B cell (primary cell): ENCODE measurements around the gene CMIP. TPM values are rescaled to one million over a fixed set of nuclear protein-coding genes. Genes with fewer than 3 reads are reported as not detected.
A peak's percentile ranks its signal among the peaks of the same experiment; 100 is the strongest.

ENCODE experiments used
- ATAC-seq: fragments of 200-7000 bp; cut with Tn5 transposase; one replicate; pipeline ENCODE4 v1.10.0; 2021; ENCODE audit warnings: low read depth, mild to moderate bottlenecking, moderate number of reproducible peaks, moderate library complexity
- CTCF ChIA-PET: fragments of 350-600 bp; sonication (Branson Sonifier 250); formaldehyde crosslinking; loops from one replicate; lab custom pipeline; 2021; ENCODE audit warnings: antibody characterized with exemption, inconsistent platforms; lab: Charles Lee
- POLR2A ChIA-PET: fragments of 350-600 bp; sonication (Branson Sonifier 250); formaldehyde crosslinking; loops from one replicate; lab custom pipeline; 2021; ENCODE audit warnings: antibody characterized with exemption; lab: Charles Lee
- DNase-seq: peaks from one replicate; pipeline ENCODE4 v3.0.0; 2013
- H2AFZ ChIP-seq: 2 replicates; pipeline ENCODE4 v1.6.1; 2012; ENCODE audit warnings: mild to moderate bottlenecking, low read depth, low read length; ENCODE audit not compliant: insufficient read depth, poor library complexity, severe bottlenecking
- H3K27ac ChIP-seq, 2 donors: 1 replicate in 1 of 2; 2 replicates in 1 of 2; pipeline ENCODE4 v1.5.1; 2012 to 2013; ENCODE audit warnings: low read length in 2 of 2, mild to moderate bottlenecking in 2 of 2, moderate library complexity in 1 of 2
- H3K27me3 ChIP-seq, 4 experiments: fragments of 200-600 bp in 1 of 4; sonication (generic) in 1 of 4; replicated peaks in 1 of 4; 1 replicate in 2 of 4; 2 replicates in 2 of 4; pipeline versions ENCODE4 v1.6.1 to v1.7.0; 2013 to 2016; ENCODE audit warnings: low read length in 3 of 4, mild to moderate bottlenecking in 2 of 4, mixed read lengths in 1 of 4, moderate library complexity in 1 of 4; ENCODE audit not compliant: insufficient read depth in 4 of 4, control insufficient read depth in 3 of 4; ENCODE audit errors: control extremely low read depth in 1 of 4
- H3K36me3 ChIP-seq, 2 experiments: replicated peaks in 1 of 2; 1 replicate in 1 of 2; 2 replicates in 1 of 2; pipeline versions ENCODE4 v1.6.1 to v1.7.1; 2013; ENCODE audit warnings: low read length in 1 of 2; ENCODE audit not compliant: insufficient read depth in 2 of 2, control insufficient read depth in 1 of 2; ENCODE audit errors: control extremely low read depth in 1 of 2, extremely low read depth in 1 of 2
- H3K4me1 ChIP-seq, 2 donors: fragments of 200-600 bp in 1 of 2; sonication (generic) in 1 of 2; 1 replicate in 1 of 2; 2 replicates in 1 of 2; pipeline versions ENCODE4 v1.5.1 to v1.6.1; 2013 to 2017; ENCODE audit warnings: low read length in 2 of 2; ENCODE audit not compliant: control insufficient read depth in 2 of 2, insufficient read depth in 2 of 2
- H3K4me2 ChIP-seq: replicated peaks from 2 replicates; pipeline ENCODE3; 2012; ENCODE audit warnings: mild to moderate bottlenecking, low read depth, low read length; ENCODE audit not compliant: poor library complexity, severe bottlenecking
- H3K4me3 ChIP-seq, 5 experiments: fragments of 200-600 bp in 1 of 5; sonication (generic) in 1 of 5; 1 replicate in 3 of 5; 2 replicates in 2 of 5; pipeline versions ENCODE4 v1.5.1 to v1.7.0; 2011 to 2016; ENCODE audit warnings: low read length in 4 of 5, mild to moderate bottlenecking in 4 of 5, low read depth in 2 of 5, control low read depth in 1 of 5, moderate library complexity in 1 of 5; ENCODE audit not compliant: insufficient read depth in 1 of 5; ENCODE audit errors: control extremely low read depth in 1 of 5, extremely low read depth in 1 of 5
- H3K79me2 ChIP-seq: fragments of 200-600 bp; sonication (generic); one replicate; pipeline ENCODE4 v1.6.0; 2016; ENCODE audit warnings: low read length; ENCODE audit not compliant: control insufficient read depth, insufficient read depth
- H3K9ac ChIP-seq: fragments of 200-600 bp; sonication (generic); 2 replicates; pipeline ENCODE4 v1.6.1; 2017; ENCODE audit warnings: mild to moderate bottlenecking, low read length, moderate library complexity
- H3K9me3 ChIP-seq, 3 donors: one replicate each; pipeline versions ENCODE4 v1.6.1 to v1.7.1; 2013; ENCODE audit warnings: low read length in 2 of 3; ENCODE audit not compliant: control insufficient read depth in 2 of 3, insufficient read depth in 1 of 3; ENCODE audit errors: control extremely low read depth in 1 of 3
- H4K20me1 ChIP-seq: 2 replicates; pipeline ENCODE4 v1.6.0; 2012; ENCODE audit warnings: mild to moderate bottlenecking, low read length; ENCODE audit not compliant: insufficient read depth, control insufficient read depth, poor library complexity, severe bottlenecking
- H3K27ac Mint-ChIP-seq: one replicate; pipeline ENCODE4 v1.8.0; 2021; ENCODE audit warnings: mixed read lengths
- H3K27me3 Mint-ChIP-seq: one replicate; pipeline ENCODE4 v1.8.0; 2021; ENCODE audit warnings: mixed read lengths
- H3K4me1 Mint-ChIP-seq: one replicate; pipeline ENCODE4 v1.8.0; 2021; ENCODE audit warnings: mixed read lengths
- H3K4me3 Mint-ChIP-seq: one replicate; pipeline ENCODE4 v1.8.0; 2021; ENCODE audit warnings: mixed read lengths
- H3K9me3 Mint-ChIP-seq: one replicate; pipeline ENCODE4 v1.8.0; 2022; ENCODE audit warnings: mixed read lengths; ENCODE audit not compliant: insufficient read depth
- CTCF ChIP-seq: fragments of 200-600 bp; IDR thresholded peaks from one replicate; pipeline ENCODE4 v1.8.0; 2022; ENCODE audit warnings: antibody characterized with exemption, mild to moderate bottlenecking
- EZH2 ChIP-seq: IDR thresholded peaks from 2 replicates; pipeline ENCODE4 v1.6.1; 2012; ENCODE audit warnings: borderline replicate concordance, low read depth, mild to moderate bottlenecking, moderate library complexity, low read length; ENCODE audit not compliant: insufficient read depth, poor library complexity, severe bottlenecking
- WGBS: methylation state at CpG from one replicate; pipeline ENCODE4 v1.1.5; 2013; ENCODE audit warnings: missing lambda C conversion rate; ENCODE audit not compliant: insufficient coverage; 5-methylcytosine and 5-hydroxymethylcytosine counted together
- intact Hi-C: fragments of 100-400 bp; cut with micrococcal nuclease; formaldehyde crosslinking; loops from one replicate; pipeline ENCODE4 v1.10.0; 2022
- polyA plus RNA-seq: library from polyadenylated mRNA; depleted of rRNA; stranded (reverse); fragments of >200 nt; gene quantifications from 2 replicates; pipeline ENCODE4 v1.2.3, GENCODE V29; 2012
- total RNA-seq, 2 donors: library from RNA; stranded (reverse); fragments of 120-200 nt in 1 of 2; gene quantifications; 1 replicate in 1 of 2; 2 replicates in 1 of 2; pipeline versions ENCODE4 v1.2.3 to v1.2.4, GENCODE V29; 2013 to 2022

The CMIP gene
- total and polyA plus RNA-seq, 2 donors (not counting 1 experiment from before 2014, with no cell fraction given): 27.1 to 155 TPM

- Histone ChIP-seq H3K4me3 (peak overlapping the region; percentile 15 to 63 (median 24)), H3K27me3 (no peaks in the 10 kb centered on the region), H3K4me1 (peaks cover 42 to 57% of the 10 kb centered on the region in 2 donors)
These were observed 271.0 kb downstream of the CMIP start for GRCh38 chr16:81715358-81716196.

More at GRCh38 chr16:81715358-81716196, 271.0 kb downstream of the CMIP start:
- H3K4me1 Mint-ChIP-seq: peaks cover 50% of the 10 kb centered on the region
- POLR2A ChIA-PET: interaction anchor here (0.6 to 1.1 kb wide), 6 partner anchors 14 to 401 kb away, joined by 3 to 9 read pairs (median 4); partner anchors contain the start of gene GAN
- H3K79me2 ChIP-seq: no peaks in the 10 kb centered on the region
- H4K20me1 ChIP-seq: no peaks in the 10 kb centered on the region
- peak overlapping the region; percentile 90 for H3K4me3 Mint-ChIP-seq
- no peak for TF ChIP-seq EZH2
- no peak for TF ChIP-seq CTCF
- no peaks in the 10 kb centered on the region for H3K36me3 ChIP-seq
- H3K9ac ChIP-seq: peak overlapping the region; percentile 58
- peak overlapping the region; percentile 77 for H3K4me2 ChIP-seq
- H2AFZ ChIP-seq: no peak overlapping the region
- no peaks in the 10 kb centered on the region for H3K9me3 Mint-ChIP-seq
- ATAC-seq (peak; percentile 74), DNase-seq (peak; percentile 82)
- CTCF ChIA-PET: interaction anchor here (0.6 to 3.1 kb wide), 10 partner anchors 9 to 396 kb away, joined by 3 to 15 read pairs (median 4); no protein-coding TSS in a partner anchor
- intact Hi-C loops: loop anchor here (5.0 kb wide), 1 partner anchor 213 kb away; no protein-coding TSS in a partner anchor
- H3K9me3 ChIP-seq: peaks cover 0 to 7% (median 5%) of the 10 kb centered on the region in 3 donors
- no peaks in the 10 kb centered on the region for H3K27me3 Mint-ChIP-seq
- peak overlapping the region; percentile 89 for H3K27ac Mint-ChIP-seq
- peak overlapping the region; percentile 65 to 86 for H3K27ac ChIP-seq
- WGBS: no CpG with 5 or more reads among the region's 11 CpGs
